NCI-H460 (cell line): Measurements from ENCODE around the gene CDH20. TPM values are rescaled to one million over a fixed set of nuclear protein-coding genes. Genes with fewer than 3 reads are reported as not detected.

Experiments
- DNase-seq: peaks from one replicate; pipeline ENCODE4 v3.0.0-alpha.2; 2016; ENCODE audit warnings: low read depth; ENCODE audit errors: extremely low read depth
- total RNA-seq: library from RNA; depleted of rRNA; stranded (reverse); fragments of >200 nt; shearing (Covaris generic); gene quantifications from 2 replicates; pipeline ENCODE4 v1.2.3, GENCODE V29; 2014

CDH20 gene
- total RNA-seq, 1 experiment from 2014 or later = not detected

- no peak for DNase-seq
Observed at GRCh38 chr18:61419763-61420162, 86.5 kb downstream of the CDH20 start.

- no peak for DNase-seq
Observed at GRCh38 chr18:61420218-61420885, 87.1 kb downstream of the CDH20 start.

DNA sequence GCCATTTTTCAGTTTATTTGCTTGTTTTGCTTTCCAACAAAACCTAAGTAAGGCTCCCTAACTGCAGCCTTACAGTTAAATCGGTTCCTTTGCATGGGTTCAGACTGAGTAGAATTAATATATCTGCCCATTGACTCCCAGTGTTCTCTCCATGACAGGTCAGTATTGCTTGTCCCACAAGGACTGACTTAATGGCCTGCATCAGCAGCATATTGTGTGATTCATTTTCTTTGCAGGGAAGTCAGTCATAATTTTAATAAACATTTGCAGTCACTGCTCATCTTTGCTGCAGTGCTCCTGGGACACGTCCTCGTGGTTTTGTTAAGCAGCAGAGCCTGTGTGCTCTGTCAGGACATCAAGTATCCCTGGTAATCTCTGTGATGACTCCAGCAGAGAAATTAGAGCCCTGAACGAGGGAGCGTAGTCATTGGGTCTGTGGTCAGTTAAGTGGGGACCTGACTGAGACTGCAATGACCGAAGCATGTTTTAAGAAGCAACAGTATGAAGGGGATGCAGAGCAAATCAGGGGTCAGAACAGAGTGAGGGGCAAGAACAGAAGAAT lies 93.3 kb downstream of the CDH20 start:
- no peak for DNase-seq

DNA sequence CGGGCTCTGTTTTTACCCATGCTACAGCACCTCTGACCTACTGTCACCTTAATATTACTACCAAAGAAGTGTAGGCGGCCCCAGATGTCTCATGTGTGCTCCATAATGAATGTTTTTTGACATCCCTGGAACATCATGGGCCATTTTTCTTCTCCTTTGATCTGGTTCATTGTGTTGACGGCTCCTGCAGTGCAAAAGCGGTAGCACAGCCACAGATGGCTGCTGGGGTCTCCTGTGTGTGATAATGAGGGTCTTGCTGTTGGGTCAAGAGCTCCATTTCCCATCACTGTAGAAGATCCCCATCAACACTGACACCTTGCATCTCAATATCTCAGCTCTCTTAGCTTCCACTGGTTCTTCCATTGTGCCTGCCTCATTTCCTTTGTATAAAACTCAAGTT lies 95.0 kb downstream of the CDH20 start:
- no peak for DNase-seq

- no peak for DNase-seq
Observed at GRCh38 chr18:61432590-61432989, 99.4 kb downstream of the CDH20 start.

- peak; percentile 19 for DNase-seq
Observed at GRCh38 chr18:61435064-61435652, 101.9 kb downstream of the CDH20 start.

DNA sequence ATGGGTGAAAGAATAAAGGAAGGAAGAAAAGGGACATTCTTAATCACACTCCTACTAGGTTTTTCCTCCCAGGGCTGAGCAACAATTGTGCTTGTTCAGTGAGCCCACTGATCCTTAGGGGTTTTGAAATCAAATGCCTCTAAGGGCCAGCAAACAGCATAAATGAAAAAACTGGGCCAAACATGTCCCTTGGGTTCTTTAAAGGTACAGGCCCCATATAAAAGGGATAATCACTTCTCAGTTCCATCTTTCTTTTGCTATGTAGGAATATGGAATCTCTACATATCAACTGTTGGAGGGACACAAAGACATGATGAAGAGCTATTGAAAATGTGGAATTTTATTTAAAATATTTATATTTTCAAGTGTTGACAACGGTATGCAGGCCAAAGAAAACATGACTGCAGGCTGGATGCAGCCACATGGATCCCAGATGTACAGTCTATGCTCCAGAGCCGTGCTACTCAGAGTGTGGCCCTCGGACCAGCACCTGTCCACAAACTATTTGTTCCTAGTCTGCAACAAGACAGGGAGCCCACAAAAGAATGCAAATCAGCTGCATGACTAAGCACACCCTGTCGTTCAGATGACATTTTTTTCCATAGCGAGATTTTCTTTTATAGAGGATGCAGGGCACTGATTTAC lies 110.0 kb downstream of the CDH20 start:
- no peak for DNase-seq

DNA sequence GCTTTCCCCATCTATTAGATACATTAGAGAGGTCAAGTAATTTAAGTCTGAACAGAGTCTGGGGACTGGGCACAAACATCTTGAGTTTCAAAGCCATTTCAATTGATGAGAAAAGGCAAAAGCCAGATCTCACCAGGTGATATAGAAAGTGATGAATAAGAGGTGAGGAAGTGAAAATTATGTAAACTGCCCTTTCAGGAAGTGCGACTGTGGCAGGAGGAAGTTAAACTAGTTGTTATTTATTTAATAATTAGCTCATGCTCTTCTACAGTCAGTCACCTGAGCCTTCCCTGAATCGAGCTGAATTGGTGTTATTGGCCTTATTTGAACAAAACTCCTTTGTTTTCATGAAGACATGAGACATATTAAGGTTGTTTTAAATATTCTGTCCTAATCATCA lies 115.1 kb downstream of the CDH20 start:
- DNase-seq = no peak

- no peak for DNase-seq
Observed at GRCh38 chr18:61459896-61460648, 126.8 kb downstream of the CDH20 start.

DNA sequence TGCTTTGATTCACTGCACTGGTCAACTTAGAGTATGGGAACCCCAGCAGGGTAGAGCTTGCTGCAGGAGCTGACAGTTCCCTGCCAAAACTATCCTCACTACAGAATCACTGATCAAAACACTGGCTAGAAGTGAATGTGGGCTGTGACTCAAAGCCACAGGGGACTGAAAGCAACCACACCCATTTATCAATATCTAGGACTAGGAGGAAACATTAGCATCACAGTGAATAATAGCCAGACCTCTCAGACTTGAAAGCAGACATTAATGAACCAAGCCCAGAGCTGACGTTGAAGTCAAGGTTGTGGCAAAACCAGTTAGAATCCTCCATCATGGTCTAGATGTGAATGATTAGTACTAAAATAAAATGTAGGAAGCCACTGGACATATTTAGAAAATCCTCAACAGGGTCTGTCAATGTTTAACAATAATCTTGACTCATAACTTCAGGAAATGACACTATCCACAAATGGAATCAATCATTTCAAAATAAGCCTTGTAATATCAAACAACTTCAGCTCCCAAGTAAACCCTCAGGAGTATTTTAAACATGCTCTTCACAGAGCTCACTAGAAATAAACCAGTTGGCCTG lies 131.4 kb downstream of the CDH20 start:
- no peak for DNase-seq

DNA sequence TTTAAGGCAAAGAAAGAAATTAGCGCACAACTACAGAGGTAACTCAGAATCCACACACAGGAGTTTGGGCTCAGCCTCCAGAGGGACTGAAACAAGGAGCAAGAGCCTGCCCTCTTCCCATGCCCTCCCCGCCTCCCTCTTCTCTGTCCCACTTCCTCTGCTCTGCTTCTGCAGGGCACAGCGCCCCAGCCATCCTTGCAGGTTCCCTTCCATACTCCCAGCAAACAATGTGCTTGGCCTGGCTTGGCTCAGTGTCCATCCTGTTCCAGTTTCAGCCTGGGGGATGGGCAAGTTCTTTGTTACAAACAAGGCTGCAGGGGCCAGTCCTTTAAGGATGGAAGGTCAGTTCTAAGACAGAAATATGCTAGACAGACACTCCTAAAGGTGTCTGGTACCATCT lies 133.5 kb downstream of the CDH20 start:
- DNase-seq = no peak

DNA sequence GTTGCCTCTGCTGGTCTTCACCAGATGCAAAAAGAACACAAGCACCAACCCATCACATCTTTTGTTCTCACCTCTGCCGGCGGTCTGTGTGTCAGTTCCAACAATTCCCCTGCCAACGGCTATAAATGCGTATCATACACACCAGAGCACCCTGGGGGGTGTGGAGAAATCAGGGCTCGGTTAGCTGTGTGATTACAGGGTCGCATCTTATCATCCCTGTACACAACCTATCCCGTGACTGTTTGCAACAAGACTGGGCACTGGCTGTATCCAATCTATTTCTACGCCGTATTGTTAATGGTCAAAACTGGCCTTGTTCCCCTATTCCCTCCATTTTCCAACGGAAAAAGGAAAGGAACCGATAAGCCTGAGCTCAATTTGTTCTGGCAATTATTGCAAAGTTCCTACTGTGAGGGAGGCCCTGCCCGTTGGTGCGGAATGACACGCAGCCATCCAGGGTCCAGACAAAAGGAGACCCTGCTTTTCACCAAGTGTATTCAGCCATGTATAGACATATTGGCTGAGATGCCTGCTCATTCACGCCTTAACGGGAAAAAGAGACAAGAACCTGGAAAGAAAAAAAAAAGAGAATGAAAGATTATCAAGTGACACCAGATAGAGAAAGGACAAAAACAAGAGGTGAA lies 136.9 kb downstream of the CDH20 start:
- no peak for DNase-seq

DNA sequence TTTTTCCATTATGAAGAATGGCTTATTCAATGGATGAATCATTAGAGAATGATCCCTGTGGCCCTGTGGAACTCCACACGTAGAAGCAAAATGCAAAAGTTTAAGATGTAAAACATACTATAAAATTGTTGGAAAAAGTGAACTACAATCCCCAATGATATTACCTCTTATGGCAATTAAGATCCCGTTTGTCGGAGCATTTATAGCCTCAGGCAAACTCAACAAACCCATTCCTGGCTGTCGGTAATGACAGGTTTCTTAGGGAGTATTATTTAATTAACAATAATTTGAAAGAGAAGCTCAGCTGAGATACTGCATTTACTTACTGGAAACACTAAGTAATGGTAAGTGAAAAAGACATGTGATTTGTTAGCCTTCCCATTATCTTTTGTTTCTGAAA lies 138.3 kb downstream of the CDH20 start:
- DNase-seq = no peak

GRCh38 chr18:61471942-61472341 lies 138.7 kb downstream of the CDH20 start:
- DNase-seq = no peak

GRCh38 chr18:61474341-61474740 lies 141.1 kb downstream of the CDH20 start:
- no peak for DNase-seq

- DNase-seq = no peak
Observed at GRCh38 chr18:61474918-61475317, 141.7 kb downstream of the CDH20 start.

DNA sequence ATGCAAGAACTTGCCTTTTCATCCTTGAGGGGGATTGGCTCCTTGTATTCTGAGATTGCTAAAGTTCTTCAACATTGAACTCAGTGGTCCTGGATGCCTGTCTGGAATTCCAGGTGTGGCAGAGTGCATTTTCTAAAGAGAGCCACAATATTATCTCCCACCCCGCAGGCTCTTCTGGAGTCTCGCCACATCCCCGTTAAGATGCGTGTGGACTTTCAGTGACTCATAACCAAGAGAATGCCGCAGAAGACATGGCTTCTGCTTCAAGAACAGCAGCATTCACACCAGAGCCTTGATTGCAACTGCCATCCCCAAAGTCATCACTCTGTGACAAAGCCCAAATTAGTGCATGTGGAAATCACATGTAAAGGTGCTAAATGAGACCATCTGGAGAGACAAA lies 142.7 kb downstream of the CDH20 start:
- DNase-seq = no peak

GRCh38 chr18:61489334-61489733 lies 156.1 kb downstream of the CDH20 start:
- DNase-seq = no peak

DNA sequence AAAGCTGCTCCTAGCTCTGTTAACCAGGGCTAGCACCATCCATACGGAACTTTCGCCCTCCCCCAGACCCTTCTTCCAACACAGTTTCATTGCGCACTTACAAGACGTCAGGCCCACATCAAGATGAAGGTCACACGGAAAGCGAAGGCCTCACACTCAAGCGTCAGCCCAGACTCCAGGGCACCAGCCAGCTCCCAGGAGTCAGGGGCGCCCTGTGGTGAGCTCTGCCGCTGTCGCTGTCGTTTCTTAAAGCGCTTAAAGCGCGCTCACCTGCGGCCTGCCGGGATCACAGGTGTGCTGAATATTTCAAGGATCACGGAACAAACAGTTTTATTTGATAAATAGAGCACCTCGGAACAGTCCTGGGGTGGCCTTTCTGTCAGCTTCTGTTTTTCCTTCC lies 163.1 kb downstream of the CDH20 start:
- no peak for DNase-seq

DNA sequence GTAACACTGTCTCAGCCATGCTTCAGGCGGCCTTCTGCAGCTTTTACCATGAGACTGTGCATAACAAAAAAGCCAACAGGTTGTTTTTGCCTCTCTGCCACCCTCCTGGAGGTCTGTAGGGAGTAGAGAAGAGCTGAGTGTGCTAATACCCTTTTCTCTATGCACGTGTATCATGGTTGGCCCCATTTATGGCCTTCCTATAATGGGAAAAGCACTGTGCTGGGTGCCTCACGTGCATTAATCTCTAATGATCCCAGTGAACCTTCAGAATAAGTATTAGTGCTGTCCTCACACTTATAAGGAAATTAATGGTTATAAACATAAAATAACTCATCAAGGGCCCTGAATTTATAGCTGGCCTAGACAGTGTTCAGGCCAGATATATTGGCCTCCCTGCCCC lies 164.2 kb downstream of the CDH20 start:
- DNase-seq = no peak
